SK-N-SH treated with all-trans-retinoic acid at 6 μM for 48 hours (cell line): ENCODE data around the gene ATG16L1.

Source experiments
- ATAC-seq: fragments of 200-7000 bp; cut with Tn5 transposase; 3 replicates; pipeline ENCODE4 v1.9.1; 2020; ENCODE audit warnings: mild to moderate bottlenecking, moderate library complexity
- ARNTL ChIP-seq: fragments of 450-650 bp; formaldehyde crosslinking; IDR thresholded peaks from 2 replicates; pipeline ENCODE4 v1.5.0; 2020; ENCODE audit warnings: low read depth, mild to moderate bottlenecking, moderate library complexity, borderline replicate concordance
- BACH2 ChIP-seq: fragments of 250-450 bp; sonication (Bioruptor Pico); IDR thresholded peaks from 2 replicates; pipeline ENCODE4 v1.9.0; 2021; ENCODE audit warnings: mild to moderate bottlenecking, borderline replicate concordance
- CSDC2 ChIP-seq: fragments of 250-450 bp; sonication (Bioruptor Pico); IDR thresholded peaks from 2 replicates; pipeline ENCODE4 v1.5.0; 2020; ENCODE audit warnings: mild to moderate bottlenecking, moderate library complexity
- GLIS3 ChIP-seq: fragments of 250-450 bp; sonication (Bioruptor Pico); IDR thresholded peaks from 2 replicates; pipeline ENCODE4 v1.5.0; 2020; ENCODE audit warnings: mild to moderate bottlenecking, moderate library complexity
- ISL1 ChIP-seq: fragments of 250-450 bp; sonication (Bioruptor Pico); IDR thresholded peaks from 2 replicates; pipeline ENCODE4 v2.1.2; 2022; ENCODE audit warnings: mild to moderate bottlenecking, moderate library complexity
- OSR1 ChIP-seq: fragments of 250-450 bp; sonication (Bioruptor Pico); IDR thresholded peaks from 2 replicates; pipeline ENCODE4 v1.8.0; 2022; ENCODE audit warnings: moderate library complexity, mild to moderate bottlenecking, inconsistent platforms
- PATZ1 ChIP-seq: fragments of 250-450 bp; sonication (Bioruptor Pico); IDR thresholded peaks from 2 replicates; pipeline ENCODE4 v1.8.0; 2020; ENCODE audit warnings: mild to moderate bottlenecking, moderate library complexity, borderline replicate concordance
- POU6F1 ChIP-seq: fragments of 250-450 bp; sonication (Bioruptor Pico); IDR thresholded peaks from 2 replicates; pipeline ENCODE4 v1.8.0; 2021; ENCODE audit warnings: low read depth, mild to moderate bottlenecking, moderate library complexity, borderline replicate concordance
- PPARA ChIP-seq: fragments of 250-450 bp; sonication (Bioruptor Pico); IDR thresholded peaks from 2 replicates; pipeline ENCODE4 v1.5.0; 2020; ENCODE audit warnings: mild to moderate bottlenecking, borderline replicate concordance
- RARB ChIP-seq: fragments of 250-450 bp; sonication (Bioruptor Pico); IDR thresholded peaks from 2 replicates; pipeline ENCODE4 v1.8.0; 2021; ENCODE audit warnings: mild to moderate bottlenecking, moderate library complexity
- SNAI2 ChIP-seq: fragments of 250-450 bp; sonication (Bioruptor Pico); IDR thresholded peaks from 2 replicates; pipeline ENCODE4 v1.5.0; 2020; ENCODE audit warnings: mild to moderate bottlenecking, moderate library complexity
- TCF4 ChIP-seq: fragments of 250-450 bp; sonication (Bioruptor Pico); IDR thresholded peaks from 2 replicates; pipeline ENCODE4 v1.8.0; 2021; ENCODE audit warnings: mild to moderate bottlenecking, moderate library complexity, borderline replicate concordance
- TOX ChIP-seq: fragments of 250-450 bp; sonication (Bioruptor Pico); IDR thresholded peaks from 2 replicates; pipeline ENCODE4 v1.8.0; 2021; ENCODE audit warnings: mild to moderate bottlenecking, moderate library complexity, borderline replicate concordance
- TSHZ2 ChIP-seq: fragments of 250-450 bp; sonication (Bioruptor Pico); IDR thresholded peaks from 2 replicates; pipeline ENCODE4 v1.5.0; 2020; ENCODE audit warnings: mild to moderate bottlenecking, moderate library complexity
- ZC3H10 ChIP-seq: fragments of 250-450 bp; sonication (Bioruptor Pico); IDR thresholded peaks from 2 replicates; pipeline ENCODE4 v1.5.1; 2021; ENCODE audit warnings: mild to moderate bottlenecking, moderate library complexity
- ZFP3 ChIP-seq: fragments of 250-450 bp; sonication (Bioruptor Pico); IDR thresholded peaks from 2 replicates; pipeline ENCODE4 v1.5.0; 2020; ENCODE audit warnings: mild to moderate bottlenecking, moderate library complexity
- ZFP30 ChIP-seq: fragments of 450-650 bp; formaldehyde crosslinking; IDR thresholded peaks from 2 replicates; pipeline ENCODE4 v1.5.0; 2022; ENCODE audit warnings: mild to moderate bottlenecking, moderate library complexity
- ZNF565 ChIP-seq: fragments of 450-650 bp; formaldehyde crosslinking; conservative IDR thresholded peaks from 2 replicates; pipeline ENCODE4 v1.5.0; 2020; ENCODE audit warnings: low read depth, mild to moderate bottlenecking, moderate library complexity
- ZNF70 ChIP-seq: fragments of 450-650 bp; formaldehyde crosslinking; IDR thresholded peaks from 2 replicates; pipeline ENCODE4 v1.5.0; 2020; ENCODE audit warnings: mild to moderate bottlenecking, moderate library complexity
- ZNF8 ChIP-seq: fragments of 450-650 bp; formaldehyde crosslinking; IDR thresholded peaks from 2 replicates; pipeline ENCODE4 v1.5.0; 2020; ENCODE audit warnings: mild to moderate bottlenecking, moderate library complexity
- TF ChIP-seq, protein P1 (sequence below): fragments of 250-450 bp; sonication (Bioruptor Pico); IDR thresholded peaks from 2 replicates; pipeline ENCODE4 v1.5.1; 2021; ENCODE audit warnings: mild to moderate bottlenecking, moderate library complexity

ATG16L1 gene

GRCh38 chr2:233281553-233281952 is 30.1 kb downstream of the ATG16L1 start:
- TF ChIP-seq CSDC2, result no peak
- TF ChIP-seq, protein P1, sequence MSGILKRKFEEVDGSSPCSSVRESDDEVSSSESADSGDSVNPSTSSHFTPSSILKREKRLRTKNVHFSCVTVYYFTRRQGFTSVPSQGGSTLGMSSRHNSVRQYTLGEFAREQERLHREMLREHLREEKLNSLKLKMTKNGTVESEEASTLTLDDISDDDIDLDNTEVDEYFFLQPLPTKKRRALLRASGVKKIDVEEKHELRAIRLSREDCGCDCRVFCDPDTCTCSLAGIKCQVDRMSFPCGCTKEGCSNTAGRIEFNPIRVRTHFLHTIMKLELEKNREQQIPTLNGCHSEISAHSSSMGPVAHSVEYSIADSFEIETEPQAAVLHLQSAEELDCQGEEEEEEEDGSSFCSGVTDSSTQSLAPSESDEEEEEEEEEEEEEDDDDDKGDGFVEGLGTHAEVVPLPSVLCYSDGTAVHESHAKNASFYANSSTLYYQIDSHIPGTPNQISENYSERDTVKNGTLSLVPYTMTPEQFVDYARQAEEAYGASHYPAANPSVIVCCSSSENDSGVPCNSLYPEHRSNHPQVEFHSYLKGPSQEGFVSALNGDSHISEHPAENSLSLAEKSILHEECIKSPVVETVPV, result no peak
- no peak for TF ChIP-seq ZNF70 (CRISPR knock-in tag)
- TF ChIP-seq ZNF565 (CRISPR knock-in tag), result no peak
- no peak for TF ChIP-seq ZNF8 (CRISPR knock-in tag)
- TF ChIP-seq RARB, result no peak
- TF ChIP-seq TOX (CRISPR knock-in tag), result no peak
- ATAC-seq, result no peak

DNA sequence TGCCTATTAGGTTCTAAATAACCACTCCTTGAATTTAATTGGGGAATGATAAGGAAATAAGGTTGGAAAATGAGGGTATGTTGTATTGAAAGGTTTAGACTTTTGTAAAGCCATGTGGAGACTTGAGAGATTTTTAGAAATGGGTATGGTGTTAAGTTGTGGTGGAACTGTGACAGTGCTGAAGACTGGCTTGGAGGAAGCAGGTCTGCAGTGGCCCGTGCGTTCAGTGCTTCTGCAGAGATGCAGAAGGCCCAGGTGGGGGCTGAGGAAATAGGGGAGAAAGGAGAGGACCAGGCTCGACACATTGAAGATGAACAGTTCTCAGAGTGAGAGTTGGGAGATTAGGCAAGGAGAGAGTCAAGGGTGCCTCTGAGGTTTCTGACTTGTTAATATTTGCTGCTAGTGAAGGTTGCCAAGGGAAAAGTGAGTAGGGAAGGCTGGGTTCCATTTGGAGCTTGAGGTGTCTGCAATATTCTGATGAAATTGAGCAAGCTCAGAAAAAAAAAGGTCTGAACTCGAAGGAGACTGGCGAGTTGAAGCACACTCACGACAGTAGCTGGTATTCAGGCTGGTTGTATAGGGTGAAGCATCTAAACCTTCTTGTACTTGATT is 30.6 kb downstream of the ATG16L1 start:
- TF ChIP-seq ZNF8 (CRISPR knock-in tag) (no peak), ZFP30 (CRISPR knock-in tag) (no peak), BACH2 (CRISPR knock-in tag) (no peak), PATZ1 (CRISPR knock-in tag) (no peak), ZNF565 (CRISPR knock-in tag) (no peak), ARNTL (CRISPR knock-in tag) (no peak), ZNF70 (CRISPR knock-in tag) (no peak), SNAI2 (no peak), ZFP3 (CRISPR knock-in tag) (no peak), POU6F1 (CRISPR knock-in tag) (no peak), TSHZ2 (no peak), RARB (no peak), GLIS3 (CRISPR knock-in tag) (no peak), ISL1 (CRISPR knock-in tag) (no peak), ZC3H10 (no peak)
- TF ChIP-seq, protein P1, result no peak
- no peak for ATAC-seq

DNA sequence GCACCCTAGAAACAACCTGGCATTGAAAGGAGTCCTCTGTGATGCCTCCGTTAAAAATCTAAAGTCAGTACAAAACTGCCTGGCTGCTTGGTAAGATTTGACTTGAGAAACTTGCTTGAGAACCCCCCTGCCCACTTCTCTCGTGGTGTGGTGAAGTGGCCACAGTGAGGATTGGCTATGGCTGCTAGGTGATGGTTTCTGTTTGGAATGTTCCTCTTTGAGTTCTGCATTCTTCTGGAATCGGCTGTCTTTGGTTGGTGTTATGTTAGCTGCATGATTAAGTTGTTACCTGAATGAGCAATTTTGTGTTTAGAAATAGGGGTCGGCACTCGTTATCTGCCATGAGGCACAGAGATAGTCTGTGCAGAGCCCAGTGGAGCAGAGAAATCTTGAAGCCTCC is 34.4 kb downstream of the ATG16L1 start:
- ATAC-seq, result no peak
- TF ChIP-seq PATZ1 (CRISPR knock-in tag) (no peak), ZNF8 (CRISPR knock-in tag) (no peak), ZNF565 (CRISPR knock-in tag) (no peak), CSDC2 (no peak), ZNF70 (CRISPR knock-in tag) (no peak), POU6F1 (CRISPR knock-in tag) (no peak), TCF4 (no peak), BACH2 (CRISPR knock-in tag) (no peak), SNAI2 (no peak), ZC3H10 (no peak), PPARA (CRISPR knock-in tag) (no peak), OSR1 (CRISPR knock-in tag) (no peak), TSHZ2 (no peak)
- TF ChIP-seq, all 23 proteins: peak for 0
